OCI-LY1 (cell line): Measurements from ENCODE around the gene C10orf120.

ENCODE experiments used
- H2AFZ ChIP-seq: fragments of 200-600 bp; sonication (generic), shearing (Covaris generic); 2 replicates; pipeline ENCODE4 v1.6.0; 2014; ENCODE audit warnings: antibody characterized with exemption, mild to moderate bottlenecking, low read length
- H3F3A ChIP-seq: fragments of 200-600 bp; sonication (generic), shearing (Covaris generic); 2 replicates; pipeline ENCODE4 v1.6.0; 2014; ENCODE audit warnings: mild to moderate bottlenecking, antibody characterized with exemption, low read length, moderate library complexity; ENCODE audit not compliant: insufficient read depth
- H3K27ac ChIP-seq: fragments of 200-600 bp; sonication (generic); 2 replicates; pipeline ENCODE4 v1.5.1; 2014; ENCODE audit warnings: low read length, mixed run types, mild to moderate bottlenecking, low read depth; ENCODE audit not compliant: poor library complexity, severe bottlenecking
- H3K27me3 ChIP-seq: fragments of 200-600 bp; sonication (generic); 2 replicates; pipeline ENCODE4 v1.6.0; 2014; ENCODE audit warnings: antibody characterized with exemption, mild to moderate bottlenecking, low read length, moderate library complexity; ENCODE audit not compliant: insufficient read depth
- H3K36me3 ChIP-seq: fragments of 200-600 bp; sonication (generic); 2 replicates; pipeline ENCODE4 v1.6.1; 2014; ENCODE audit warnings: mild to moderate bottlenecking, antibody characterized with exemption, low read length, moderate library complexity, mixed read lengths; ENCODE audit not compliant: insufficient read depth
- H3K4me1 ChIP-seq: fragments of 200-600 bp; sonication (generic); 2 replicates; pipeline ENCODE4 v1.5.1; 2014; ENCODE audit warnings: mild to moderate bottlenecking, low read length, moderate library complexity; ENCODE audit not compliant: insufficient read depth, severe bottlenecking
- H3K4me2 ChIP-seq: fragments of 200-600 bp; sonication (generic), shearing (Covaris generic); 2 replicates; pipeline ENCODE4 v1.6.1; 2014; ENCODE audit warnings: low read length
- H3K4me3 ChIP-seq: fragments of 200-600 bp; sonication (generic); 2 replicates; pipeline ENCODE4 v1.5.1; 2014; ENCODE audit warnings: low read length, low read depth, mild to moderate bottlenecking, mixed read lengths; ENCODE audit not compliant: poor library complexity, severe bottlenecking
- H3K79me2 ChIP-seq: fragments of 200-600 bp; shearing (Covaris generic); 2 replicates; pipeline ENCODE4 v1.6.1; 2016; ENCODE audit warnings: mixed run types, low read length, mixed read lengths; ENCODE audit not compliant: insufficient read depth
- H3K9ac ChIP-seq: fragments of 200-600 bp; sonication (generic), shearing (Covaris generic); 2 replicates; pipeline ENCODE4 v1.6.1; 2014; ENCODE audit warnings: mild to moderate bottlenecking, low read length, mixed read lengths
- H3K9me2 ChIP-seq: fragments of 200-600 bp; sonication (generic), shearing (Covaris generic); 2 replicates; pipeline ENCODE4 v1.6.1; 2014; ENCODE audit warnings: low read depth, mild to moderate bottlenecking, low read length, mixed read lengths
- H3K9me3 ChIP-seq: fragments of 200-600 bp; shearing (Covaris generic); 2 replicates; pipeline ENCODE4 v1.6.1; 2014; ENCODE audit warnings: low read length, mixed read lengths
- H4K20me1 ChIP-seq: fragments of 200-600 bp; sonication (generic), shearing (Covaris generic); 2 replicates; pipeline ENCODE4 v1.6.0; 2016; ENCODE audit warnings: mild to moderate bottlenecking, low read length; ENCODE audit not compliant: insufficient read depth
- CTCF ChIP-seq: fragments of 200-600 bp; sonication (generic), shearing (Covaris generic); IDR thresholded peaks from 2 replicates; pipeline ENCODE4 v1.5.1; 2017; ENCODE audit warnings: mild to moderate bottlenecking, antibody characterized with exemption, low read length, moderate library complexity, mixed read lengths
- EZH2 ChIP-seq: fragments of 200-600 bp; sonication (generic), shearing (Covaris generic); IDR thresholded peaks from 2 replicates; pipeline ENCODE4 v1.8.0; 2017; ENCODE audit warnings: borderline replicate concordance, mixed run types, mild to moderate bottlenecking, antibody characterized with exemption, low read length, moderate library complexity, mixed read lengths

Gene C10orf120

DNA sequence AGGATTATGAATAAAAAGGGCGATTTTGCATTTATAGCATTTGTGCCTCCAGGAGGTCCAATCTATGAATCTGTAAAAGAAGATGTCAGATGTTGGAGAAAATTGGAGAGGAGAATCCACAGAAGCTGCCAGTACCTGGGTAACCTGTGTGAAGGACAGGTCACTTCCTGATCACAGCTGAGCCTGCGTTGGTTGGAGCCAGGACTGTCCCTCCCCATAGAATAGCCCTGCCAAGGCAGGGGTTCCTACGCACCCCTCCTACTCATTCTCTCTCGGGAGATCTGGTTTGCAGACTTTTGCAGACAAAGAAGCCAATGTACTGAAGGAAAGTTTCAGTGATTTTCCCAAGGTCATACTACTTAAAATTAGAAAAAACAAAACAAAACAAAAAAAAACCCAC is 10.3 kb upstream of the C10orf120 start:
- no peaks in the 10 kb centered on the region for H3K79me2 ChIP-seq
- H3K4me1 ChIP-seq, result no peaks in the 10 kb centered on the region
- no peaks in the 10 kb centered on the region for H4K20me1 ChIP-seq
- no peak overlapping the region for H3K4me2 ChIP-seq
- H3K4me3 ChIP-seq, result no peak overlapping the region
- no peaks in the 10 kb centered on the region for H3F3A ChIP-seq
- no peaks in the 10 kb centered on the region for H3K36me3 ChIP-seq
- no peaks in the 10 kb centered on the region for H3K9me3 ChIP-seq
- TF ChIP-seq EZH2 (no peak), CTCF (no peak)
- H3K27ac ChIP-seq, result no peak overlapping the region
- H3K27me3 ChIP-seq, result no peaks in the 10 kb centered on the region
- no peak overlapping the region for H3K9ac ChIP-seq
- no peak overlapping the region for H2AFZ ChIP-seq
- no peaks in the 10 kb centered on the region for H3K9me2 ChIP-seq

GRCh38 chr10:122707535-122707934 is 7.9 kb upstream of the C10orf120 start:
- Histone ChIP-seq H4K20me1 (no peaks in the 10 kb centered on the region), H3K9ac (no peak overlapping the region)

GRCh38 chr10:122706947-122707346 is 7.3 kb upstream of the C10orf120 start:
- no peaks in the 10 kb centered on the region for H3K9me3 ChIP-seq
- no peak overlapping the region for H2AFZ ChIP-seq
- H3K4me3 ChIP-seq, result no peak overlapping the region
- TF ChIP-seq CTCF, result no peak
- TF ChIP-seq EZH2, result no peak
- H4K20me1 ChIP-seq, result no peaks in the 10 kb centered on the region
- no peaks in the 10 kb centered on the region for H3F3A ChIP-seq
- H3K36me3 ChIP-seq, result no peaks in the 10 kb centered on the region
- H3K27ac ChIP-seq, result no peak overlapping the region
- no peaks in the 10 kb centered on the region for H3K9me2 ChIP-seq
- H3K27me3 ChIP-seq, result no peaks in the 10 kb centered on the region
- no peak overlapping the region for H3K9ac ChIP-seq
- no peaks in the 10 kb centered on the region for H3K4me1 ChIP-seq
- no peaks in the 10 kb centered on the region for H3K79me2 ChIP-seq
- no peak overlapping the region for H3K4me2 ChIP-seq

More at GRCh38 chr10:122707535-122707934, 7.9 kb upstream of the C10orf120 start:
- H3K4me1 ChIP-seq, result no peaks in the 10 kb centered on the region
- H3K9me3 ChIP-seq, result no peaks in the 10 kb centered on the region
- no peaks in the 10 kb centered on the region for H3K27me3 ChIP-seq
- TF ChIP-seq EZH2, result no peak
- no peak for TF ChIP-seq CTCF
- H3K4me2 ChIP-seq, result no peak overlapping the region
- no peak overlapping the region for H2AFZ ChIP-seq
- no peaks in the 10 kb centered on the region for H3K79me2 ChIP-seq
- H3K4me3 ChIP-seq, result no peak overlapping the region
- no peaks in the 10 kb centered on the region for H3K36me3 ChIP-seq
- H3F3A ChIP-seq, result no peaks in the 10 kb centered on the region
- no peaks in the 10 kb centered on the region for H3K9me2 ChIP-seq
- H3K27ac ChIP-seq, result no peak overlapping the region
